Tibial nerve (tissue), 4 donors: ENCODE data around the gene NOTCH1. TPM values are rescaled to one million over a fixed set of nuclear protein-coding genes. Genes with fewer than 3 reads are reported as not detected.
A peak's percentile ranks its signal among the peaks of the same experiment; 100 is the strongest.

Source experiments
- DNase-seq, 2 donors: peaks; one replicate each; pipeline ENCODE4 v3.0.0-alpha.2; 2019; ENCODE audit warnings: low spot score in 2 of 2
- H3K27ac ChIP-seq, 4 donors: fragments of 200-600 bp; sonication (generic) in 3 of 4; one replicate each; pipeline ENCODE4 v1.5.1; 2017 to 2019; ENCODE audit warnings: mild to moderate bottlenecking in 1 of 4
- H3K27me3 ChIP-seq, 2 donors: fragments of 200-600 bp; sonication (generic) in 1 of 2; one replicate each; pipeline versions ENCODE4 v1.5.1 to v1.6.0; 2017 to 2019
- H3K36me3 ChIP-seq, 3 donors: fragments of 200-600 bp; sonication (generic); one replicate each; pipeline ENCODE4 v1.5.1; 2018 to 2019
- H3K4me1 ChIP-seq, 4 donors: fragments of 200-600 bp; sonication (generic) in 3 of 4; one replicate each; pipeline ENCODE4 v1.5.1; 2017 to 2019
- H3K4me3 ChIP-seq, 4 donors: fragments of 200-600 bp; sonication (generic) in 3 of 4; one replicate each; pipeline ENCODE4 v1.5.1; 2017 to 2019; ENCODE audit warnings: mild to moderate bottlenecking in 1 of 4, moderate library complexity in 1 of 4
- H3K9me3 ChIP-seq, 4 donors: fragments of 200-600 bp; sonication (generic) in 3 of 4; one replicate each; pipeline ENCODE4 v1.5.1; 2017 to 2019
- EP300 ChIP-seq, 2 donors: sonication (generic); formaldehyde crosslinking; IDR thresholded peaks; one replicate each; pipeline ENCODE4 v1.6.1; 2017; ENCODE audit warnings: antibody characterized with exemption in 2 of 2, mild to moderate bottlenecking in 1 of 2
- POLR2A ChIP-seq, 2 donors: fragments of 450-650 bp; IDR thresholded peaks; one replicate each; pipeline ENCODE4 v1.6.1; 2017; ENCODE audit warnings: antibody characterized with exemption in 2 of 2, mild to moderate bottlenecking in 2 of 2, moderate library complexity in 2 of 2
- WGBS, 2 donors: methylation state at CpG; one replicate each; pipeline ENCODE4 v1.1.5; 2018; 5-methylcytosine and 5-hydroxymethylcytosine counted together
- total RNA-seq, 4 donors: library from RNA; depleted of rRNA; stranded (reverse); fragments of >200 nt; gene quantifications; one replicate each; pipeline ENCODE4 v1.1.0, GENCODE V29; 2016
- TF ChIP-seq, protein P1 (sequence below), 5 experiments: fragments of 200-600 bp in 3 of 5; fragments of 450-650 bp in 2 of 5; sonication (generic) in 3 of 5; IDR thresholded peaks; one replicate each; pipeline ENCODE4 v1.5.1; 2016 to 2019; ENCODE audit warnings: antibody characterized with exemption in 5 of 5, mild to moderate bottlenecking in 3 of 5, moderate library complexity in 2 of 5

The NOTCH1 gene
- total RNA-seq, 4 donors from 2014 or later = 29.3 to 65.4 (median 41.5) TPM

- H3K27me3 ChIP-seq = no peaks in the 10 kb centered on the region
- no peak overlapping the region for H3K4me3 ChIP-seq
- WGBS, 2 donors = 96 to 97% methylated on average over 9 to 10 of the region's 10 CpGs
- H3K27ac ChIP-seq = peak overlapping the region in 2 of 4 donors; percentile 79 to 82
- no peaks in the 10 kb centered on the region for H3K9me3 ChIP-seq
- no peak for TF ChIP-seq EP300 (IDR thresholded peaks at IDR 0.05)
- TF ChIP-seq, protein P1, sequence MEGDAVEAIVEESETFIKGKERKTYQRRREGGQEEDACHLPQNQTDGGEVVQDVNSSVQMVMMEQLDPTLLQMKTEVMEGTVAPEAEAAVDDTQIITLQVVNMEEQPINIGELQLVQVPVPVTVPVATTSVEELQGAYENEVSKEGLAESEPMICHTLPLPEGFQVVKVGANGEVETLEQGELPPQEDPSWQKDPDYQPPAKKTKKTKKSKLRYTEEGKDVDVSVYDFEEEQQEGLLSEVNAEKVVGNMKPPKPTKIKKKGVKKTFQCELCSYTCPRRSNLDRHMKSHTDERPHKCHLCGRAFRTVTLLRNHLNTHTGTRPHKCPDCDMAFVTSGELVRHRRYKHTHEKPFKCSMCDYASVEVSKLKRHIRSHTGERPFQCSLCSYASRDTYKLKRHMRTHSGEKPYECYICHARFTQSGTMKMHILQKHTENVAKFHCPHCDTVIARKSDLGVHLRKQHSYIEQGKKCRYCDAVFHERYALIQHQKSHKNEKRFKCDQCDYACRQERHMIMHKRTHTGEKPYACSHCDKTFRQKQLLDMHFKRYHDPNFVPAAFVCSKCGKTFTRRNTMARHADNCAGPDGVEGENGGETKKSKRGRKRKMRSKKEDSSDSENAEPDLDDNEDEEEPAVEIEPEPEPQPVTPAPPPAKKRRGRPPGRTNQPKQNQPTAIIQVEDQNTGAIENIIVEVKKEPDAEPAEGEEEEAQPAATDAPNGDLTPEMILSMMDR (IDR thresholded peaks at IDR 0.05) = no peak
- TF ChIP-seq POLR2A (IDR thresholded peaks at IDR 0.05) = no peak
- peaks cover 8 to 85% (median 67%) of the 10 kb centered on the region in 4 donors for H3K4me1 ChIP-seq
- no peak for DNase-seq
- H3K36me3 ChIP-seq = no peaks in the 10 kb centered on the region
Measured at GRCh38 chr9:136569526-136570148, 23.8 kb upstream of the NOTCH1 start.

- 38 to 47% methylated on average over 22 to 23 of the region's 24 CpGs for WGBS, 2 donors
- DNase-seq = no peak
- no peak overlapping the region for H3K4me3 ChIP-seq
- peak overlapping the region; percentile 26 to 81 (median 66) for H3K27ac ChIP-seq
- TF ChIP-seq POLR2A (IDR thresholded peaks at IDR 0.05) (no peak), EP300 (IDR thresholded peaks at IDR 0.05) (peak in 1 of 2 donors; percentile 43)
- TF ChIP-seq, protein P1 (IDR thresholded peaks at IDR 0.05) = no peak
- H3K4me1 ChIP-seq = peaks cover 8 to 96% (median 77%) of the 10 kb centered on the region in 4 donors
- H3K9me3 ChIP-seq = no peaks in the 10 kb centered on the region
- H3K27me3 ChIP-seq = no peaks in the 10 kb centered on the region
- H3K36me3 ChIP-seq = no peaks in the 10 kb centered on the region
Measured at GRCh38 chr9:136568288-136569081, 22.6 kb upstream of the NOTCH1 start.

DNA sequence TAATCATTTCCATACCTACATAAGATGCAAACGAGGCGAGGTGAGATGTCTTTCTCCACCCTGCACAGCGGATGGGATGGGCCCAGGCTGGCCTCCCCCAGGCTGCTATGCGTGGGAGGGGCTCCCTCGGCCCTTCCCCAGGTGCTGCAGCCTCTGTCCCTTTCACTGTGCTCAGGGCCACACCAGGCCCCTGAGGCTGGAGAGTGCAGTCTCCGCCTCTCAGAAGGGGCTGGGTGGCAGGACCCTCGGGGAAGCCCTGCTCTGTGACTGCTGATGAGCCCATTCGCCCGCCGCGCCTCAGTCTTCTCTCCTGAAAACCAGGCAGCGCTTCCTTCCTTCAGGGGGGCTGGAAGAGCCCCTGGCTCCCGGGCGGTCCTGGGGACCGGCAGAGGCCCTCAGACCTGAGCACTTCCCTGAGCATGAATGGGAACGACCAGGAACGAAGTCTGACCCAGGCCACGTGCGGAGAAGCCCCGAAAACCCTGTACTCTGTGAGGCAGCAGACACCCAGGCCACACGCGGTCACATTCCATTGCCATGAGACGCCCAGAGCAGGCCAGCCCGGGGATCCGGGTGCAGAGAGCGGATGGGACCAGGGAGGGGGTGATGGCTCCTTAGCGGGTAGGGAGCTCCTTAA lies 21.9 kb upstream of the NOTCH1 start:
- TF ChIP-seq, protein P1 (IDR thresholded peaks at IDR 0.05) = no peak
- peak in 1 of 2 donors; percentile 58 for TF ChIP-seq EP300 (IDR thresholded peaks at IDR 0.05)

GRCh38 chr9:136566901-136567300 lies 21.1 kb upstream of the NOTCH1 start:
- H3K4me1 ChIP-seq = peaks cover 8 to 94% (median 74%) of the 10 kb centered on the region in 4 donors
- TF ChIP-seq POLR2A (IDR thresholded peaks at IDR 0.05) = no peak
- TF ChIP-seq EP300 (IDR thresholded peaks at IDR 0.05) = peak in 1 of 2 donors; percentile 56
- TF ChIP-seq, protein P1 (IDR thresholded peaks at IDR 0.05) = no peak
- H3K4me3 ChIP-seq = no peak overlapping the region
- DNase-seq = peak; percentile 66 to 83
- 14 to 30% methylated on average over 12 to 13 of the region's 14 CpGs for WGBS, 2 donors
- no peaks in the 10 kb centered on the region for H3K27me3 ChIP-seq
- H3K27ac ChIP-seq = peak overlapping the region in 3 of 4 donors; percentile 68 to 81 (median 76)
- no peaks in the 10 kb centered on the region for H3K36me3 ChIP-seq
- H3K9me3 ChIP-seq = no peaks in the 10 kb centered on the region

More for the DNA sequence above, 21.9 kb upstream of the NOTCH1 start:
- H3K27ac ChIP-seq = peak overlapping the region; percentile 34 to 81 (median 66)
- H3K4me3 ChIP-seq = no peak overlapping the region
- peaks cover 8 to 100% (median 79%) of the 10 kb centered on the region in 4 donors for H3K4me1 ChIP-seq
- peak in 1 of 2 donors; percentile 71 for DNase-seq
- H3K36me3 ChIP-seq = no peaks in the 10 kb centered on the region
- no peaks in the 10 kb centered on the region for H3K9me3 ChIP-seq
- WGBS, 2 donors = 33 to 36% methylated on average over 21 to 22 of the region's 27 CpGs
- H3K27me3 ChIP-seq = no peaks in the 10 kb centered on the region
